Activated CD4-positive, alpha-beta T cell treated with anti-CD3 and anti-CD28 coated beads, Interleukin-2, amount 50 U/mL, for 24 hours (primary cell): ENCODE data around the gene HOXB6.
A peak's percentile ranks its signal among the peaks of the same experiment; 100 is the strongest.

Experiments
- DNase-seq, 2 donors: peaks; one replicate each; pipeline ENCODE4 v3.0.0-alpha.2; 2020; ENCODE audit warnings: low read depth in 1 of 2, low spot score in 1 of 2

Gene HOXB6

GRCh38 chr17:48624118-48624517 lies 19.3 kb upstream of the HOXB6 start:
- no peak for DNase-seq

- DNase-seq: no peak
Observed at GRCh38 chr17:48623583-48623982, 18.8 kb upstream of the HOXB6 start.

GRCh38 chr17:48622857-48623256 lies 18.1 kb upstream of the HOXB6 start:
- no peak for DNase-seq

- no peak for DNase-seq
Observed at GRCh38 chr17:48621410-48622392, 16.9 kb upstream of the HOXB6 start.

GRCh38 chr17:48620461-48621139 lies 15.8 kb upstream of the HOXB6 start:
- no peak for DNase-seq

GRCh38 chr17:48619826-48620449 lies 15.2 kb upstream of the HOXB6 start:
- no peak for DNase-seq

- peak; percentile 67 to 77 for DNase-seq
Observed at GRCh38 chr17:48618256-48618896, 13.6 kb upstream of the HOXB6 start.

GRCh38 chr17:48617471-48618255 lies 12.9 kb upstream of the HOXB6 start:
- no peak for DNase-seq

- no peak for DNase-seq
Observed at GRCh38 chr17:48616717-48617470, 12.1 kb upstream of the HOXB6 start.

- no peak for DNase-seq
Observed at GRCh38 chr17:48615963-48616716, 11.4 kb upstream of the HOXB6 start.

- DNase-seq: no peak
Observed at GRCh38 chr17:48615047-48615962, 10.5 kb upstream of the HOXB6 start, which contains the start of gene HOXB8. TSS of gene HOXB8 (minus strand) at chr17:48615292. CDS start at chr17:48614704, 588 bp downstream.

- no peak for DNase-seq
Observed at GRCh38 chr17:48613862-48614694, 9.3 kb upstream of the HOXB6 start.

- DNase-seq: no peak
Observed at GRCh38 chr17:48612854-48613691, 8.3 kb upstream of the HOXB6 start.

- no peak for DNase-seq
Observed at GRCh38 chr17:48612456-48612853, 7.7 kb upstream of the HOXB6 start.

GRCh38 chr17:48611681-48612455 lies 7.1 kb upstream of the HOXB6 start:
- no peak for DNase-seq
